Muscle of leg (tissue), 11 donors: ENCODE results near the gene SLC25A47. TPM values are rescaled to one million over a fixed set of nuclear protein-coding genes. Genes with fewer than 3 reads are reported as not detected.

Experiments used
- DNase-seq: peaks from one replicate; pipeline ENCODE4 v3.0.0; 2013
- H3K27ac ChIP-seq: one replicate; pipeline ENCODE4 v1.5.1; 2013; ENCODE audit warnings: mild to moderate bottlenecking, low read length, control low read depth
- H3K27me3 ChIP-seq: one replicate; pipeline ENCODE4 v1.6.1; 2013; ENCODE audit warnings: low read length; ENCODE audit not compliant: control insufficient read depth, insufficient read depth
- H3K36me3 ChIP-seq: one replicate; pipeline ENCODE4 v1.6.1; 2013; ENCODE audit warnings: low read length; ENCODE audit not compliant: control insufficient read depth, insufficient read depth
- H3K4me1 ChIP-seq: one replicate; pipeline ENCODE4 v1.6.1; 2013; ENCODE audit warnings: low read length; ENCODE audit not compliant: control insufficient read depth, insufficient read depth
- H3K4me3 ChIP-seq: one replicate; pipeline ENCODE4 v1.5.1; 2013; ENCODE audit warnings: low read length, control low read depth
- H3K9me3 ChIP-seq: replicated peaks from 2 replicates; pipeline ENCODE4 v1.6.1; 2013; ENCODE audit warnings: low read depth, low read length; ENCODE audit not compliant: control insufficient read depth
- WGBS: methylation state at CpG from one replicate; pipeline ENCODE4 v1.1.5; 2013; ENCODE audit warnings: missing lambda C conversion rate; ENCODE audit not compliant: insufficient coverage; 5-methylcytosine and 5-hydroxymethylcytosine counted together
- polyA plus RNA-seq, 8 donors: library from polyadenylated mRNA; unstranded; fragments of 120-200 nt; gene quantifications; one replicate each; pipeline versions ENCODE4 v1.2.1 to v1.2.3, GENCODE V29; 2013; ENCODE audit warnings: inconsistent platforms in 1 of 8, low replicate concordance in 1 of 8; ENCODE audit not compliant: insufficient read length in 8 of 8, insufficient read depth in 1 of 8
- total RNA-seq: library from RNA; stranded (reverse); fragments of 120-200 nt; gene quantifications from one replicate; pipeline ENCODE4 v1.2.4, GENCODE V29; 2013

Gene SLC25A47
- total and polyA plus RNA-seq, 9 donors, result 0.08 to 0.57 (median 0.15) TPM; not detected in 2

DNA sequence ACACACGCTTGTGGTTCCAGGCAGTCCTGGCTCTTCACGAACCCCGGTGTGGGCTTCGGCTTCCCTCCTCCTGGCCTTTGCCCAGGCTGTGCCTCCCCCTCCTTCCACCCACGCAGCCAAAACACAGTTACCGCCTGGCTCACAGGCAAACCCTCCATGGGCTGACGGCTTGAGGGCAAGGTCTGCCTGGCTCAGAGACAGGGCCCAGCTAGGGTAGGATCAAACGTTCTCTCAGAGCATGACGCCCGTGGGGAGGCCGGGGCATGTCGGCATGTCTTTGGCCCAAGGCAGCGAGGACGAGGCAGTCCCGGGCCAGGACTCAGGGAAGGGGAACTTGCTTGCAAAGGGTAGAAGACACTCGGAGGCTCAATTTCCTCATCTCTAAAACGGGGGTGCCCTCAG, 2.1 kb downstream of the SLC25A47 start:
- Histone ChIP-seq H3K36me3 (no peaks in the 10 kb centered on the region), H3K27ac (no peak overlapping the region), H3K4me1 (peaks cover 17% of the 10 kb centered on the region), H3K9me3 (no peaks in the 10 kb centered on the region), H3K27me3 (no peaks in the 10 kb centered on the region), H3K4me3 (no peak overlapping the region)
- DNase-seq, result no peak
- WGBS, result 63% methylated on average over 16 of the region's 17 CpGs

DNA sequence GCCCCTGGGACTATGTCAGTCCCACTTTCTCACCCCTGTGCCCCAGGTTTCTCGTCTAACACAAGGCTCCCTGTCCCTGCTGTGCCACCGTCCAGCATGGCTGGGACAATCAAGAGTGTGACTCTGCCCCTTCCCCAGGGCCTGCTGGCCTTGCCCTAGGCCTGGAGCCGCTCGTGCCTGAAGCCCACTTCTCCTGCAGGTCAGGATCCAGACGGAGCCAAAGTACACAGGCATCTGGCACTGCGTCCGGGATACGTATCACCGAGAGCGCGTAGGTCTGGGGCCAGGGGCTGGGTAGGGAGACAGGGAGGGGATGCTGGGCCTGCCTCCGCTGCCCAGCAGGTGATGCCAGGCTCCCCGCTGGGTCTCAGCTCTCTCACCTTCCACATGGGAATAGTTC, 2.8 kb downstream of the SLC25A47 start:
- Histone ChIP-seq H3K9me3 (no peaks in the 10 kb centered on the region), H3K27me3 (no peaks in the 10 kb centered on the region), H3K4me3 (no peak overlapping the region), H3K4me1 (peaks cover 24% of the 10 kb centered on the region), H3K36me3 (no peaks in the 10 kb centered on the region), H3K27ac (no peak overlapping the region)
- WGBS, result 74% methylated on average over 5 of the region's 13 CpGs
- no peak for DNase-seq

DNA sequence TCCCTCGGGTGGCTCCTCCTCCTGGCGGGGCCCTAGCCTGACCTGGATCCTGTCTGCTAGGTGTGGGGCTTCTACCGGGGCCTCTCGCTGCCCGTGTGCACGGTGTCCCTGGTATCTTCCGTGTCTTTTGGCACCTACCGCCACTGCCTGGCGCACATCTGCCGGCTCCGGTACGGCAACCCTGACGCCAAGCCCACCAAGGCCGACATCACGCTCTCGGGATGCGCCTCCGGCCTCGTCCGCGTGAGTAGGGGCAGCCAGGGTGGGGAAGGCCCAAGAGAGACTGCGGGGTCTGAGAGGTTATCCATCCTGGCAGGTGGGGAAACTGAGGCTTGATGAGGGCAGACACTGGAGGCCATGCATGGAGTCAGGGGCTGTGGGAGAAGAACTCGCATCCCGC, 4.0 kb downstream of the SLC25A47 start:
- no peaks in the 10 kb centered on the region for H3K27me3 ChIP-seq
- 95% methylated on average over 24 of the region's 24 CpGs for WGBS
- no peaks in the 10 kb centered on the region for H3K9me3 ChIP-seq
- no peaks in the 10 kb centered on the region for H3K36me3 ChIP-seq
- no peak for DNase-seq
- H3K4me1 ChIP-seq, result peaks cover 25% of the 10 kb centered on the region
- H3K4me3 ChIP-seq, result no peak overlapping the region
- H3K27ac ChIP-seq, result no peak overlapping the region

DNA sequence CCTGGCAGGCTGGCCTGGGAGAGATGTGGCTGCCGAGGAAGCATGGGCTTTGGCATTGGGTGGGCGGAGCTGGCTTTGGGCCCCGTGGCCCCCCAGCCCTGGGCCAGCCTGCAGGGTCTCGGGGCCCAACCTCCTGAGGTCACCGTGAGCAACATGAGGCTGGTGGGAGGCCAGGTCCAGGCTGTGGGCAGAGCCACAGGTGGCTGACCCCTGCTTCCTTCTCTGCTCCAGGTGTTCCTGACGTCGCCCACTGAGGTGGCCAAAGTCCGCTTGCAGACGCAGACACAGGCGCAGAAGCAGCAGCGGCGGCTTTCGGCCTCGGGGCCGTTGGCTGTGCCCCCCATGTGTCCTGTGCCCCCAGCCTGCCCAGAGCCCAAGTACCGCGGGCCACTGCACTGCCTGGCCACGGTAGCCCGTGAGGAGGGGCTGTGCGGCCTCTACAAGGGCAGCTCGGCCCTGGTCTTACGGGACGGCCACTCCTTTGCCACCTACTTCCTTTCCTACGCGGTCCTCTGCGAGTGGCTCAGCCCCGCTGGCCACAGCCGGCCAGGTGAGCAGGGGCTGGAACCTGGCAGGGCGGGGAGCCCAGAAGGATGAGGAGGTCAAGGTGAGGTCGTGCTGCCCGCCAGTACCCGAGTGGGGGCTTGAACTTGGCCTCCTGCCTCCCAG, 5.5 kb downstream of the SLC25A47 start:
- peaks cover 27% of the 10 kb centered on the region for H3K4me1 ChIP-seq
- no peak overlapping the region for H3K27ac ChIP-seq
- H3K4me3 ChIP-seq, result no peak overlapping the region
- WGBS, result 82% methylated on average over 23 of the region's 32 CpGs
- H3K36me3 ChIP-seq, result no peaks in the 10 kb centered on the region
- no peaks in the 10 kb centered on the region for H3K9me3 ChIP-seq
- H3K27me3 ChIP-seq, result no peaks in the 10 kb centered on the region
- no peak for DNase-seq

DNA sequence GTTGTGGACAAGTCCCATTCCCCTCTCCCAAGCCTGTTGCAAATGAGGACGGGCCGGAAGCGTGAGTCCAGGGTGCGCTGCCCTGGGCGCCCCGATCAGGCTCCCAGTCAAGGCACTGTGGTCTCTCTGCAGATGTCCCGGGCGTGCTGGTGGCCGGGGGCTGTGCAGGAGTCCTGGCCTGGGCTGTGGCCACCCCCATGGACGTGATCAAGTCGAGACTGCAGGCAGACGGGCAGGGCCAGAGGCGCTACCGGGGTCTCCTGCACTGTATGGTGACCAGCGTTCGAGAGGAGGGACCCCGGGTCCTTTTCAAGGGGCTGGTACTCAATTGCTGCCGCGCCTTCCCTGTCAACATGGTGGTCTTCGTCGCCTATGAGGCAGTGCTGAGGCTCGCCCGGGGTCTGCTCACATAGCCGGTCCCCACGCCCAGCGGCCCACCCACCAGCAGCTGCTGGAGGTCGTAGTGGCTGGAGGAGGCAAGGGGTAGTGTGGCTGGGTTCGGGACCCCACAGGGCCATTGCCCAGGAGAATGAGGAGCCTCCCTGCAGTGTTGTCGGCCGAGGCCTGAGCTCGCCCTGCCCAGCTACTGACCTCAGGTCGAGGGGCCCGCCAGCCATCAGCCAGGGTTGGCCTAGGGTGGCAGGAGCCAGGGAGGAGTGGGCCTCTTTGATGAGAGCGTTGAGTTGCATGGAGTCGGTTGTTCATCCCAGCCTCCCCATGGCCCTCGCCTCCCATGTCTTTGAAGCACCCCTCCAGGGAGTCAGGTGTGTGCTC, 6.3 kb downstream of the SLC25A47 start:
- Histone ChIP-seq H3K4me1 (peaks cover 27% of the 10 kb centered on the region), H3K27ac (no peak overlapping the region), H3K9me3 (no peaks in the 10 kb centered on the region), H3K36me3 (peaks cover under 1% of the 10 kb centered on the region), H3K27me3 (no peaks in the 10 kb centered on the region), H3K4me3 (no peak overlapping the region)
- no peak for DNase-seq
- 86% methylated on average over 32 of the region's 36 CpGs for WGBS

DNA sequence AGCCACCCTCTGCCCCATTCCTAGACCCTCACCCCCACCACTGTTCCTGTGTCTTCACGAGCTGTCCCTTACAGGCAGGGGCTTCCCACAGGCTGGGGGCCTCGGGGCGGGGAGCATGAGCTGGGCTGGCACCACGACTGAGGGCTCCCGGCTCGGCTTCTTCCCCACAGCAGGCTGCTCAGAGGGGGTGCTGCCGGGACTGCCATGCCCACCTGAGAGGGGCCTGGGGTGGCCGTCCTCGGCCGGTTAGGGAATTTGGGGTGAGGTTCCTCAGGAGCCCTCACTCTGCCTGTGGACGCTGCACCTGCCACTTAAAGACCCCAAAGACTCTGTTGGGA, 6.8 kb downstream of the SLC25A47 start:
- Histone ChIP-seq H3K27ac (no peak overlapping the region), H3K36me3 (peaks cover 6% of the 10 kb centered on the region), H3K4me3 (no peak overlapping the region), H3K27me3 (no peaks in the 10 kb centered on the region), H3K4me1 (peaks cover 27% of the 10 kb centered on the region), H3K9me3 (no peaks in the 10 kb centered on the region)
- no peak for DNase-seq
- WGBS, result 72% methylated on average over 9 of the region's 11 CpGs

DNA sequence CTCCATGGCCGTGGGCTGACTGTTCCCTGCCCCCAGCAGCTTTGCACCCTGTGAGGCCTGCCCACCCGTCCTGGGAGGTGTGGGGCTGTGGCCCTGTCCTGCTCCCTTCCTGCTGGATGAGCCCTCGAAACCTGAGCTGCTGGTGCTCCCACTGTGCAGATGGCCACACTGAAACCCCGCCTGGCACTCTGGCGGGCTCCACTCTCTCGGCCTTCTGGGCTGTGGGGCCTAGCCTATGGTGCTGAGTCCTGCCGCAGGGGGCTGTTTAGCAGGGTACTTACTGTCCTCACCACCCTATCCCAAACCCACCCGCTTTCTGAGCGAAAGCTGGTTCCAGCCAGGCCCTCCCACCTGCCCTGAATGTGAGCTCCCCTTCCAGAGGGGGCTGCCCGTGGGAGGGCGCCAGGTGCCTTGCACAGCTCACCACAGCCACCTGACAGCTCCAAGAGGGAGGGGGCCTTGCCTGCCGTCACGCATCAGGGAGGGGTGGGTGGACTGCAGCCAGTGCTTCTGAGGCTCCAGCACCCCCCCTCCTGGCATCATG, 7.3 kb downstream of the SLC25A47 start:
- Histone ChIP-seq H3K9me3 (no peaks in the 10 kb centered on the region), H3K36me3 (peaks cover 6% of the 10 kb centered on the region), H3K4me1 (peaks cover 27% of the 10 kb centered on the region), H3K4me3 (no peak overlapping the region), H3K27me3 (no peaks in the 10 kb centered on the region), H3K27ac (no peak overlapping the region)
- DNase-seq, result no peak
- WGBS, result 56% methylated on average over 6 of the region's 13 CpGs

DNA sequence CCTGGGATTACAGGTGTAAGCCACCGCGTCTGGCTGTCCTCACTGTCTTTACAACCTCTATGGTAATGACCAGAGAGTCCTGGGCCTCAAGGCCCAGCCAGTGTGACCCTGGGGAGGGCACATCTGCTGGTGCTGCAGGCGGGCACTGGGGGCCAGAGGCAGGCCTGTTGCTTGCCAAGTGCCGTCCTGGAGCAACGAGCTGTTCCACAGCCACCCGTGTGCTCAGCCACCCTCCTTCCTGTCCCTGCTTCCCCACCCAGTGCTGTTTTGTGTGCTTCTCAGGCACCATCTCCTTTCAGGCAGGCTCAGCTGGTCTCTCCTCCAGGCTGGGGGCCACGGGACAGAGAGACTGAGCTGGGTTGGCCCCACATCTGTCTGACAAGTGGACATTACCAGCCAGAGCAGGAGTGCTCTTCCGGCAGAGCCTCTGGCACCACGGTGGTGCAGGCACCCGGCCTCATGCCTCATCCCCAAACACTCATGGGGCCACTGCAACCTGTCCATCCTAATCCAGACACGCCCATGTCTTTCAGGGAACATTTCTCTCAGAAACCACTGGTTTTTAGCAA, 9.0 kb downstream of the SLC25A47 start:
- WGBS, result 64% methylated on average over 11 of the region's 11 CpGs
- DNase-seq, result no peak
- Histone ChIP-seq H3K4me3 (no peak overlapping the region), H3K27me3 (no peaks in the 10 kb centered on the region), H3K27ac (peak overlapping the region; percentile 20), H3K36me3 (peaks cover 16% of the 10 kb centered on the region), H3K9me3 (no peaks in the 10 kb centered on the region), H3K4me1 (peaks cover 27% of the 10 kb centered on the region)

DNA sequence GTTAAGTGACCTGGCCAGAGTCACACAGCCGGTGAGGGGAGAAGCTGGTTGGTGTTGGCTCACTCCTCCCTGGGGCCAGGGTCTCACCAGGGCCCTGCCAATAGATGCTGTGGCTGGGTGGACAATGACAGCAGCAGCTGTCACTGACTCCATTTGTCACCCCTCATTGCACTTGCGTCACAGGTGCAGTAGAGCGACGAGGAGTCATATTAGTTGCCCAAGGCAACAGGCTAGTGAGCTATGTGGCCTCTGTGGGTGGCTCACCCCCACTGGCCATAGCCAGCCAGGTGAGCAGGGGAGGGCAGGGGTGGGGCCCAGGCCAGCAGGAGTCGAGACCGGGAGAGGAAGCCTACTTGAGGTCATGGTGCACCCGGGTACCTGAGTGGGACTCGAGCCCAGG, 9.7 kb downstream of the SLC25A47 start:
- WGBS, result 94% methylated on average over 7 of the region's 8 CpGs
- H3K4me1 ChIP-seq, result peaks cover 27% of the 10 kb centered on the region
- no peak overlapping the region for H3K4me3 ChIP-seq
- no peaks in the 10 kb centered on the region for H3K27me3 ChIP-seq
- DNase-seq, result peak; percentile 46
- H3K36me3 ChIP-seq, result peaks cover 19% of the 10 kb centered on the region
- H3K9me3 ChIP-seq, result no peaks in the 10 kb centered on the region
- H3K27ac ChIP-seq, result no peak overlapping the region

DNA sequence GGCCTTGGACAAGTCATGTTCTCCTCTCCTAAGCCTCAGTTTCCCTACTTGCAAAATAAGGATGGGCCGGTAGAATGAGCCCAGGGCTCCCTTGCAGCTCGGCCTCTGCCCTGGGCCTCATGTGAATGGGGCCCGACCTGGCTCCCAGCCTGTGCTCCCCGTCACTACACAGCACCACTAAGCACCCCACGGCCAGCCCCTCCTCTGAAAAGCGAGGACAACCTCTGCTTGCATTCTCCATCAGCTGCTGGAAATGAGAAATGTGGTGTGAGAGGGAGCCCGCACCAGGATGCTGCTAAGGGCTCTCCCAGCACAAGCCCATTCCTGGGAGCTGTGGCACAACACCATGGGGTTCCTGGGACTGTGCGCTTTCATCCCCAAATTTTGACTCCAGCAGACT, 10.2 kb downstream of the SLC25A47 start:
- DNase-seq, result no peak
- Histone ChIP-seq H3K27me3 (no peaks in the 10 kb centered on the region), H3K27ac (no peak overlapping the region), H3K36me3 (peaks cover 23% of the 10 kb centered on the region), H3K9me3 (no peaks in the 10 kb centered on the region), H3K4me3 (no peak overlapping the region), H3K4me1 (peaks cover 27% of the 10 kb centered on the region)
- 100% methylated on average over 1 of the region's 8 CpGs for WGBS
